Activated CD8-positive, alpha-beta T cell treated with anti-CD3 and anti-CD28 coated beads, Interleukin-2, amount 10 ng/mL, durations not matched to agents 7 days and 5 days (primary cell): ENCODE data around the gene KIAA1210. TPM values are rescaled to one million over a fixed set of nuclear protein-coding genes. Genes with fewer than 3 reads are reported as not detected.

ENCODE experiments used
- ATAC-seq: fragments of 150-1000 bp; cut with Tn5 transposase; one replicate; pipeline ENCODE4 v1.10.0; 2021; ENCODE audit warnings: moderate library complexity
- CTCF ChIA-PET: fragments of 350-600 bp; sonication (Branson Sonifier 250); formaldehyde crosslinking; loops from one replicate; lab custom pipeline; 2021; ENCODE audit warnings: antibody characterized with exemption; lab: Charles Lee
- POLR2A ChIA-PET: fragments of 350-600 bp; sonication (Branson Sonifier 250); formaldehyde crosslinking; loops from one replicate; lab custom pipeline; 2021; ENCODE audit warnings: antibody characterized with exemption; lab: Charles Lee
- DNase-seq: peaks from one replicate; pipeline ENCODE4 v3.0.0-alpha.2; 2020
- H3K27ac Mint-ChIP-seq: one replicate; pipeline ENCODE4 v1.8.0; 2021; ENCODE audit warnings: mild to moderate bottlenecking, mixed read lengths
- H3K27me3 Mint-ChIP-seq: one replicate; pipeline ENCODE4 v1.8.0; 2021; ENCODE audit warnings: low read depth, mixed read lengths
- H3K36me3 Mint-ChIP-seq: one replicate; pipeline ENCODE4 v1.8.0; 2021; ENCODE audit warnings: low read depth, mixed read lengths
- H3K4me1 Mint-ChIP-seq: one replicate; pipeline ENCODE4 v1.8.0; 2021; ENCODE audit warnings: low read depth, mixed read lengths
- H3K4me3 Mint-ChIP-seq: one replicate; pipeline ENCODE4 v1.8.0; 2021; ENCODE audit warnings: mild to moderate bottlenecking, mixed read lengths
- H3K9me3 Mint-ChIP-seq: one replicate; pipeline ENCODE4 v1.8.0; 2022; ENCODE audit warnings: mixed read lengths; ENCODE audit not compliant: insufficient read depth
- total RNA-seq, 2 experiments: library from RNA; stranded (reverse); gene quantifications; one replicate each; pipeline ENCODE4 v1.2.3, GENCODE V29; 2021

The KIAA1210 gene
- total RNA-seq, 2 experiments from 2014 or later: not detected

DNA sequence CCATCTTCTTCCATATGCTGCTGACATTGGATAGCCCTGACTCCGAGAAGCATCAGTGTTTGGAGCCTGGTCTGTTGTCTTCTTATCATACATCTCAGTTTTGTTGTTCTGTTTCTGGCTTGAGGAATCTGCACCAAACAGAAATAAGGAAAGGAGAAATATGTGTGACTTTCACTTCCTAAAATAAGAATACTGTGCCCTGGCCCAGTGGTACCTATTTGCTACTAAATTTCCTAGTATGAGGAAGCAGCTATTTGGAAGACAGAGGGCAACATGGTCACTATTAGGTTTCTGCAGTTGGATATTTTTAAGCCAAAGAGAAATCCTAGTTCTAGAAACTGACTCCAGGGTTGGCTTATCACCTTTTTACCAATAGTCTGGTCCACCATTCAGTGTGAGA is 38.0 kb downstream of the KIAA1210 start:
- no peak for DNase-seq
- H3K4me3 Mint-ChIP-seq: no peak overlapping the region
- CTCF ChIA-PET: no interaction called here
- H3K27ac Mint-ChIP-seq: no peak overlapping the region
- no peaks in the 10 kb centered on the region for H3K4me1 Mint-ChIP-seq
- no peak for ATAC-seq
- no peaks in the 10 kb centered on the region for H3K9me3 Mint-ChIP-seq
- H3K27me3 Mint-ChIP-seq: no peaks in the 10 kb centered on the region
- POLR2A ChIA-PET: no interaction called here
- no peaks in the 10 kb centered on the region for H3K36me3 Mint-ChIP-seq

DNA sequence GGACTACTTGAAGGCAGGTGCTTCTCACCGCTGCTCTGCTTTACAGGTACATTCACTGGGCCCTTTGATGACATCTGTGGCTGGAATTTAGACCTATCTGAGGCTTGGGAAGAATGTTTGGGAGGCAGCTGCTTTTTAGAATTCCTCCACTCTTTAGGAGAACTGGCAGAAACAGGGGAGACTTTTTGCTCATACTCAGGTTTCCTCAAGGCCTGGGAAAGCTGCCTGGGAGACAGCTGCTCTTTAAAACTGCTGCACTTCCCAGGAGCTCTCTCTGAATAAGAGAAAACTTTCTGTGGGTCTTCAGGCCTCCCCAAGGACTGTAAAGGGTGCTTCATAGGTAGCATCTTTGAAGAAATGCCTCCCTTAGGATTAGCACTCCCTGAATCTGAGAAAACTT is 40.5 kb downstream of the KIAA1210 start:
- Mint-ChIP-seq H3K4me3 (no peak overlapping the region), H3K27me3 (peaks cover 2% of the 10 kb centered on the region), H3K36me3 (no peaks in the 10 kb centered on the region), H3K4me1 (no peaks in the 10 kb centered on the region), H3K27ac (no peak overlapping the region), H3K9me3 (no peaks in the 10 kb centered on the region)
- ChIA-PET POLR2A (no interaction called here), CTCF (no interaction called here)
- ATAC-seq (no peak), DNase-seq (no peak)

DNA sequence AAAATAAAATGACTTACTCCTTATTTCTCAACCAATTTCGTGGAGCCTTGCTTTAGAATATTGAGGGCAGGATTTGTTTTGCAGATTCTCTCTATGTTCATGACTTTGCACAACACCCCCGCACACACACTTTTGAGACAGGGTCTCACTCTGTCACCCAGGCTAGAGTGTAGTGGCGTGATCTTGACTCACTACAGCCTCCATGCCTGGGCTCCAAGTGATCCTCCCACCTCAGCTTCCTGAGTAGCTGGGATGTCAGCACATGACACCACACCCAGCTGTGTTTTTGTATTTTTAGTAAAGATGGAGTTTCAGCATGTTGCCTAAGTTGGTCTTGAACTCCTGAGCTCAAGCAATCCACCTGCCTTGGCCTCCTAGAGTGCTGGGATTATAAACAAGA is 42.8 kb downstream of the KIAA1210 start:
- CTCF ChIA-PET: no interaction called here
- Mint-ChIP-seq H3K27me3 (peaks cover 5% of the 10 kb centered on the region), H3K27ac (no peak overlapping the region)

DNA sequence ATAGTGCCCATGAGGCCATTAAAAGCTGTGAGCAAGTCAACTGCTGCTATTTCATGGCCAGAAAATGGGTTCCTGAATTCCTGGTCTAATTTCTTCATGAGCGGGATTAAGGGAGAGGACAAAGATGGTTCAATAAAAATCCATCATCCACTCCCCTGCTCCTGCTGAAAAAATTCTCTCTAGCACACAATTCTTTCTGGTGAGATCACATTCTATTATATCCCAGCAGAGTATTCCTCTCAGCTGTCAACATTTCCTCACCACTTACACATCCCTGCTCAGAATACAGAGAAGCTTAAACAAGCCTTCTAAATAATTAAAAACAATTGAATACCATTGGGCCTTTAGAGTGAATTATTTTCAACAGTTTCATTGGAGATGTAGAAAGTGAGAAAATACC is 45.3 kb downstream of the KIAA1210 start:
- H3K36me3 Mint-ChIP-seq: no peaks in the 10 kb centered on the region
- ChIA-PET CTCF (no interaction called here), POLR2A (no interaction called here)
- H3K4me1 Mint-ChIP-seq: no peaks in the 10 kb centered on the region
- ATAC-seq: no peak
- DNase-seq: no peak
- peaks cover 5% of the 10 kb centered on the region for H3K27me3 Mint-ChIP-seq
- H3K27ac Mint-ChIP-seq: no peak overlapping the region
- H3K9me3 Mint-ChIP-seq: no peaks in the 10 kb centered on the region
- no peak overlapping the region for H3K4me3 Mint-ChIP-seq

More for the DNA sequence above, 42.8 kb downstream of the KIAA1210 start:
- Mint-ChIP-seq H3K4me1 (no peaks in the 10 kb centered on the region), H3K4me3 (no peak overlapping the region), H3K9me3 (no peaks in the 10 kb centered on the region), H3K36me3 (no peaks in the 10 kb centered on the region)
- POLR2A ChIA-PET: no interaction called here
- ATAC-seq: no peak
- no peak for DNase-seq

DNA sequence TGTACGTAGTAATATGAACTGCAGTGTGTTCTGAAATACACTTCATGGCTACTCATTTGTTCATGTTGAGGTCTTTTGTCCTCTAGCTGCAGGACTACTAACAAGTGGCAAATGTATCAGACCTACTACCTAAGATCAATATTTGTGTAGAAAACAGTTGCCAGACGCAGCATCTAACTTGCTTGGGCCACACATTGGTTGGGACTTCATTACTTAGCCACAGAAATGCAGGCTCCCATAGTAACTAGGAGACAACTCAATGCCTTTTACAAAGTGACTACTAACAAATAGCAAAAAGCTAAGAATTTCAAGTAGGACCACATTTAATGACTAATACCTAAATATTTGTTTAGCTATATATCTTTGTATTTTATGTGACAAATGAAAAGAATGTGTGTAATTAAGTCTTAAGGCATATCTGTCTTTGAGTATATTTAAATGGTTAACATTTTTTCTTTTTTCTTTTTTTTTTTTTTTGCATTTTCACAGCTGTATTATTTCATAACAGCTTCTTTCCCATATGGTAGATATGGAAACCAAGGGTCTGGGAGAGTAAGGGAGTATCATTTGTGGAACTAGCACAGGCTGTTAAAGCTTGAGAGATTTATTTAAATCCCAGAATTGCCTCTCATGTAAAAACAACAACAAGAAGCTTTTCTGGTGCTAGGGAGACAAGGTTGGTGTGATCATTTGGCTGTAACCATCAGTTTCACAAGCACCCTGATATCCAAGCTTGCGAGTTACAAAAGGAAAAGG is 52.2 kb downstream of the KIAA1210 start:
- Mint-ChIP-seq H3K4me1 (no peaks in the 10 kb centered on the region), H3K9me3 (no peaks in the 10 kb centered on the region), H3K36me3 (no peaks in the 10 kb centered on the region), H3K27ac (no peak overlapping the region), H3K27me3 (no peaks in the 10 kb centered on the region), H3K4me3 (no peak overlapping the region)
- ATAC-seq (no peak), DNase-seq (no peak)
- ChIA-PET CTCF (no interaction called here), POLR2A (no interaction called here)

DNA sequence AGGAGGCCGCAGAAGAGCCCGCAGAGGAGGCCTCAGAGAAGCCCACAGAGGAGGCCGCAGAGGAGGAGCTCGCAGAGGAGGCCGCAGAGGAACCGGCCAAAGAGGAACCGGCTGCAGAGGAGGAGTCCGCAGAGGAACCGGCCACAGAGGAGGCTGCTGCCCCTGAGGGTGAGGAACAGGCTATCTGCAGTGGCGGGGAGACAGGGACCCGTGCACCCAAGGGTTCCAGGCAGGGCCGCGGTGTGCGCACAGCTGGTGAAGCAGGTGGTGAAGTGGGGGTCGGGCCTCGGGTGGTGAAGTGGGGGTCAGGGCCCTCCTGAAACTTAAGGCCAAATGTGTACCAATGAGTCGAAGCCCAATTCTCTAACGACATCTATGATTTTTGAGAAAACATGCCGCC is 53.7 kb downstream of the KIAA1210 start:
- no peaks in the 10 kb centered on the region for H3K4me1 Mint-ChIP-seq
- no peaks in the 10 kb centered on the region for H3K9me3 Mint-ChIP-seq
- H3K36me3 Mint-ChIP-seq: no peaks in the 10 kb centered on the region
- CTCF ChIA-PET: no interaction called here
- no peak overlapping the region for H3K27ac Mint-ChIP-seq
- POLR2A ChIA-PET: no interaction called here
- no peaks in the 10 kb centered on the region for H3K27me3 Mint-ChIP-seq
- DNase-seq: no peak
- no peak for ATAC-seq
- H3K4me3 Mint-ChIP-seq: no peak overlapping the region

DNA sequence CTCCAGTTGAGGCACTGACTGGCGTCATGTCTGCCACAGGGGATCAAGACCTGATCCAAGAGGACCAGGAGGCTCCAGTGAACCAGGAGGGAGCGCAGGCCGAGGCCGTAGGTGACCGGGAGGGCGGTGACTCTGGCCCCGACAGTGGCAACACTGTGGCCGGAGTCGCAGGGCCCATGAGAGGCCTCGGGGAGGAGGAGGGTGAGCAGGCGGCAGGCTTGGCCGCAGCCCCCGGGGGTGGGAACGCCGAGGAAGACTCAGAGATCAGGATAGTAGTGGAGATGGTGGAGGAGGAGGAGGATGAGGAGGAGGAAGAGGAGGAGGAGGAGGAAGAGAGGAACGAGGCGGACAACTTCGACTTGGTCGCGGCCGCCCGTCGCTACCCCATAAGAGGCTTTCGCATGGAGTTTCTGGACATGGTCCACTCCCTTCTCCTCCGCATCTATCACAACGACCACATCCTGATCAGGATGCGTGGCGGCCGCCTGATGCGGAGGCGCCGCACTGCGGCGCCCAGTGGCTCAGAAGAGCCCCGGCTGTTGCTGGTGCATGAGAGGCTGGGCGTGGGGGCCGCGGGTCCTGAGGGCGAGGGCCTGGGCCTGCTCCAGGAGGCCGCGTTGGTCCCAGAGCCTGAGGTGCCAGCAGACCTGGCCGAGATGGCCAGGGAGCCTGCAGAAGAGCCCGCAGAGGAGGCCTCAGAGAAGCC is 54.3 kb downstream of the KIAA1210 start:
- Mint-ChIP-seq H3K27me3 (no peaks in the 10 kb centered on the region), H3K9me3 (no peaks in the 10 kb centered on the region), H3K4me3 (no peak overlapping the region), H3K4me1 (no peaks in the 10 kb centered on the region), H3K36me3 (no peaks in the 10 kb centered on the region), H3K27ac (no peak overlapping the region)
- ATAC-seq (no peak), DNase-seq (no peak)
- ChIA-PET CTCF (no interaction called here), POLR2A (no interaction called here)

DNA sequence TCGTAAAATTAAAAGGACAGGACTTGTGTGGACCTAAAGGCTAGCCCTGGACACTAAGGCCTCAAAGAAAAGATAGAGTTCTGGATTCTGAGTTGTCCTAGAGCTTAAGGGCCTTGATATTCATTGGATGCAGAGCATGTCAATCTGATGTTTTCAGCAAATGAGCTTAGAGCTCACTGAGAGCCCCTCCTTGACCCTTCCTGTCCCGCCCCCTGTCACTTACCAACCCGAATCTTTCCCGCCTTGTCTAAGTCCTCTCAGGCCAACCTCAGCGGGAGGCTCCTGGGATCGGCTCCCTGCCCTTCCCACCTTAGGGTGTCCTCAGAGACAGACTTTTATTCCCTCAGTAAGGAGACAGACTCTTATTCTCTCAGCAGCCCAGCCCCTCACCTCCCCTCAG is 54.9 kb downstream of the KIAA1210 start, which contains the start of gene CT47C1:
Gene CT47C1 (plus strand): TSS at position 250 of the 400 bp plus-strand sequence. CDS start 233 bp downstream, outside the sequence.
- no peaks in the 10 kb centered on the region for H3K36me3 Mint-ChIP-seq
- no peaks in the 10 kb centered on the region for H3K27me3 Mint-ChIP-seq
- CTCF ChIA-PET: no interaction called here
- POLR2A ChIA-PET: no interaction called here
- no peak within 1 kb of the TSS for H3K27ac Mint-ChIP-seq
- no peaks in the 10 kb centered on the region for H3K9me3 Mint-ChIP-seq
- ATAC-seq: no peak
- no peaks in the 10 kb centered on the region for H3K4me1 Mint-ChIP-seq
- H3K4me3 Mint-ChIP-seq: no peak within 1 kb of the TSS
- no peak for DNase-seq

DNA sequence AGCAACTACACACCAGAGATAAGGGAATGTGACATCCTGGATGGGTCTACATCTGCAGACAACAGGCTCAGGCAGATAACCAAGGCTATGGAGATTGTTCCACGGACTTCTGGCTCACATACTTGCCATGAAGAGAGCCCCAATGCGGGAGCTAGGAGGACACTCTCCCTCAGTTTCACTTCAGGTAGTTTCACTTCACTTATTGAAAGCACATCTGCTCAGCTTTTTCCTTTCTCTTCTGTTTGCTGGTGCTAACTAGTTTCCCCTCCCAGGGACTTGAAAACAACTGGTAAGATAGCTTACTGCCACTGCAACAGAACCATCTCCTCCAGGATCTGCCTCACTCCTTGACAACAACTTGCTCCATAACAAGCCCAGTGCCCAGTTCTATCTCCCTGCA is 56.2 kb downstream of the KIAA1210 start:
- H3K27ac Mint-ChIP-seq: no peak overlapping the region
- no peaks in the 10 kb centered on the region for H3K9me3 Mint-ChIP-seq
- H3K4me1 Mint-ChIP-seq: no peaks in the 10 kb centered on the region

DNA sequence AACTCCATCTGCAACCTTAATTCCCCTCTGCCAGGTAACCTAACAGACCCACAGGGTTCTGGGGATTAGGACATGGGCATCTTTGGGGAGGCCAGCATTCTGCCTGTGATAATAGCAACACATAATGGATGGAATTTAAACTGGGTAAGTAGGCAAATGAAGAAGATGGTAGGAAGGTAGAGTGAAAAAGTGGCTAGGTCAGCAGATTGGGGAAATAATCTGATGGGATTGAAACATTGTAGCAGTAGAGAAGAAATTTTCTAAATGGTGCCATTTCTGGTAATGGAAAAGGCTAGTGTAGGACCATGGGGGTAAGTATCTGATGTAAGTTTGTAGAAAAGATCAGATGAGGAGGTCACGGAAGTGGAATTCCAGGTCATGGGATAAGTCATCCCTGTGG is 57.9 kb downstream of the KIAA1210 start:
- Mint-ChIP-seq H3K36me3 (no peaks in the 10 kb centered on the region), H3K4me1 (no peaks in the 10 kb centered on the region), H3K27ac (no peak overlapping the region), H3K27me3 (no peaks in the 10 kb centered on the region), H3K9me3 (no peaks in the 10 kb centered on the region), H3K4me3 (no peak overlapping the region)
- ChIA-PET POLR2A (no interaction called here), CTCF (no interaction called here)
- ATAC-seq: no peak
- no peak for DNase-seq

More for the DNA sequence above, 56.2 kb downstream of the KIAA1210 start:
- POLR2A ChIA-PET: no interaction called here
- no peaks in the 10 kb centered on the region for H3K36me3 Mint-ChIP-seq
- ATAC-seq (no peak), DNase-seq (no peak)
- CTCF ChIA-PET: no interaction called here
- no peaks in the 10 kb centered on the region for H3K27me3 Mint-ChIP-seq
- H3K4me3 Mint-ChIP-seq: no peak overlapping the region

DNA sequence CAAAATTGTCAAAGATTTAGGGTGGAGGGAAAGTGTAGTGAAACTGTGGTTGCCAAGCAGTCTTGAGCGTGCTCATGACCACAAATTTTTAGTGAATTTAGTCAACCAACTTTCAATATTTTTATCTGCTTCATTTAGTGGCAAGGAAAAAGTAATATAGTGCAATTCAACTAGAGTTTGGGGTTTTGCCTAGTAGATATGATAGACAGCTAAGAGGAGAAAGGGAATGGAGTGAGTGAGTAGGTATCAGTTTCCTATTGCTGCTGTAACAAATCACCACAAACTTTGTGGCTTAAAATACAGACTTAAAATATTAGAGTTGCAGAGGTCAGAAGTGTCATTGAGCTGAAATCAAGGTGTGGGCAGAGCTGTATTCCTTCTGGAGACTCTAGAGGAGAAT is 58.5 kb downstream of the KIAA1210 start:
- H3K36me3 Mint-ChIP-seq: no peaks in the 10 kb centered on the region
- ATAC-seq: no peak
- CTCF ChIA-PET: no interaction called here

DNA sequence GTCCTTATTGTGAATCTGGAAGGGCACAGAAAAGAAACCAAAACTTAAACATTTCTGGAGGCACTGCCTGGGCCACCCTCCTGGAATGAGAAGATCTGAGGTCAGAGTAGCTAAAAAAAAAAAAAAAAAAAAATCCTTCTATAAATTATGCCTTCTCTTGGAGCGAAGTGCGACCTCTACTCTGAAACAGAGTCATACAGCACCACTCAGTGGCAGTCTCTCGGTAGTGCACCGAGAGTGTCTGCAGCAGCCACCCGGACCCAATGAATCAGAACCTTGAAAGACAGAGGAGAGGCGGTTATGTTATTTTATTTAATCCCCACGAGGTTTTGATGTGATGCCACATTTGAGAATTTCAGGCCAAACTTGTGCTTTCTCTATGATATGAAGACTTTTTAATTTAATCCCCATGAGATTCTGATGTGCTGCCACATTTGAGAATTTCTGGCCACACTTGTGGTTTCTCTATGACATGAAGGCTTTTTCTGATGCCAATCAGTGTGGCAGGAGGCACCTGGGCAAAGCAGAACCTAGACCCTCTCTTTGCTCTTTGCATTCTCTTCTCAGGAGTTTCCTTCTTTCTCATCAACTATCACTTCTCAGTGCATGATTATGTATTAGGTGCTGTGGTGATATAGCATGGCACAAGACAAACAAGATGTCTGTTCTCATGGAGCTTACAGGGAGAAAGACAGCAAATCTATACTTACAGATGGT is 60.4 kb downstream of the KIAA1210 start:
- H3K36me3 Mint-ChIP-seq: no peaks in the 10 kb centered on the region
- DNase-seq (peak; percentile 27), ATAC-seq (no peak)
- H3K27me3 Mint-ChIP-seq: no peaks in the 10 kb centered on the region
- ChIA-PET POLR2A (no interaction called here), CTCF (interaction anchor here (1.0 kb wide), 1 partner anchor 228 kb away, joined by 3 read pairs; no protein-coding TSS in a partner anchor)
- H3K9me3 Mint-ChIP-seq: no peaks in the 10 kb centered on the region
- H3K27ac Mint-ChIP-seq: no peak overlapping the region
- no peaks in the 10 kb centered on the region for H3K4me1 Mint-ChIP-seq
- no peak overlapping the region for H3K4me3 Mint-ChIP-seq

More for the DNA sequence above, 58.5 kb downstream of the KIAA1210 start:
- Mint-ChIP-seq H3K4me1 (no peaks in the 10 kb centered on the region), H3K27ac (no peak overlapping the region), H3K4me3 (no peak overlapping the region), H3K9me3 (no peaks in the 10 kb centered on the region), H3K27me3 (no peaks in the 10 kb centered on the region)
- DNase-seq: no peak
- POLR2A ChIA-PET: no interaction called here
